ENCODE results near the gene USP9X. TPM values are rescaled to one million over a fixed set of nuclear protein-coding genes. Genes with fewer than 3 reads are reported as not detected.
"Not testable (repeated sequence)": the region's sequence is repeated elsewhere in the genome, so short reads cannot be mapped to it uniquely, and the experiment has no call there.

The USP9X gene
- total RNA-seq, 1 donor from 2014 or later, result 75.3 TPM

GRCh38 chrX:41180194-41180908, 95.1 kb downstream of the USP9X start:
- Mint-ChIP-seq H3K4me3 (ENCODE audit: low read depth) (no peak overlapping the region), H3K36me3 (ENCODE audit: insufficient read depth) (peaks cover 12% of the 10 kb centered on the region), H3K27ac (peak overlapping the region; percentile 56), H3K4me1 (ENCODE audit: low read depth) (peaks cover 3% of the 10 kb centered on the region), H3K9me3 (ENCODE audit: low read depth) (peaks cover 10% of the 10 kb centered on the region), H3K27me3 (no peaks in the 10 kb centered on the region)
- TF ChIP-seq, protein P1, sequence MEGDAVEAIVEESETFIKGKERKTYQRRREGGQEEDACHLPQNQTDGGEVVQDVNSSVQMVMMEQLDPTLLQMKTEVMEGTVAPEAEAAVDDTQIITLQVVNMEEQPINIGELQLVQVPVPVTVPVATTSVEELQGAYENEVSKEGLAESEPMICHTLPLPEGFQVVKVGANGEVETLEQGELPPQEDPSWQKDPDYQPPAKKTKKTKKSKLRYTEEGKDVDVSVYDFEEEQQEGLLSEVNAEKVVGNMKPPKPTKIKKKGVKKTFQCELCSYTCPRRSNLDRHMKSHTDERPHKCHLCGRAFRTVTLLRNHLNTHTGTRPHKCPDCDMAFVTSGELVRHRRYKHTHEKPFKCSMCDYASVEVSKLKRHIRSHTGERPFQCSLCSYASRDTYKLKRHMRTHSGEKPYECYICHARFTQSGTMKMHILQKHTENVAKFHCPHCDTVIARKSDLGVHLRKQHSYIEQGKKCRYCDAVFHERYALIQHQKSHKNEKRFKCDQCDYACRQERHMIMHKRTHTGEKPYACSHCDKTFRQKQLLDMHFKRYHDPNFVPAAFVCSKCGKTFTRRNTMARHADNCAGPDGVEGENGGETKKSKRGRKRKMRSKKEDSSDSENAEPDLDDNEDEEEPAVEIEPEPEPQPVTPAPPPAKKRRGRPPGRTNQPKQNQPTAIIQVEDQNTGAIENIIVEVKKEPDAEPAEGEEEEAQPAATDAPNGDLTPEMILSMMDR (IDR thresholded peaks at IDR 0.05; ENCODE audit: unreplicated experiment), result peak; percentile 61
- DNase-seq (ENCODE audit: low spot score, unreplicated experiment), result no peak

DNA sequence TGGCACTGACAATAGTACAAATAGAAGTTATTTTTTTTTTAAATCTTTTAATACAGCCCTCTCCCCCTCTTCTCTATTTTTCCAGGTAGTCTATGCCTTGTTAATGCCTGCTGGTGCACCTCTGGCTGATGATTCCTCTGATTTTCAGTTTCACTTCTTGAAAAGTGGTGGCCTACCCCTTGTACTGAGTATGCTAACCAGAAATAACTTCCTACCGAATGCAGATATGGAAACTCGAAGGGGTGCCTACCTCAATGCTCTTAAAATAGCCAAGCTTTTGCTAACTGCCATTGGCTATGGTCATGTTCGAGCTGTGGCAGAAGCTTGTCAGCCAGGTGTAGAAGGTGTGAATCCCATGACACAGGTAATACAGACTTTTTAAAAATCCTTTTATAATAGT, 99.1 kb downstream of the USP9X start:
- H3K36me3 Mint-ChIP-seq (ENCODE audit: insufficient read depth), result peaks cover 3% of the 10 kb centered on the region
- H3K4me1 Mint-ChIP-seq (ENCODE audit: low read depth), result peaks cover 2% of the 10 kb centered on the region
- TF ChIP-seq, protein P1 (IDR thresholded peaks at IDR 0.05; ENCODE audit: unreplicated experiment), result no peak
- H3K4me3 Mint-ChIP-seq (ENCODE audit: low read depth), result no peak overlapping the region
- no peaks in the 10 kb centered on the region for H3K27me3 Mint-ChIP-seq
- no peak overlapping the region for H3K27ac Mint-ChIP-seq
- H3K9me3 Mint-ChIP-seq (ENCODE audit: low read depth), result peaks cover 3% of the 10 kb centered on the region
- DNase-seq (ENCODE audit: low spot score, unreplicated experiment), result no peak

- DNase-seq (ENCODE audit: low spot score, unreplicated experiment); H3K27me3 Mint-ChIP-seq; H3K4me1 Mint-ChIP-seq (ENCODE audit: low read depth); H3K9me3 Mint-ChIP-seq (ENCODE audit: low read depth); H3K36me3 Mint-ChIP-seq (ENCODE audit: insufficient read depth); H3K27ac Mint-ChIP-seq; H3K4me3 Mint-ChIP-seq (ENCODE audit: low read depth): not testable (repeated sequence)
Observed at GRCh38 chrX:41186946-41187345, 101.7 kb downstream of the USP9X start.

GRCh38 chrX:41189156-41189555, 103.9 kb downstream of the USP9X start:
- Mint-ChIP-seq H3K36me3 (ENCODE audit: insufficient read depth) (peaks cover 4% of the 10 kb centered on the region), H3K4me3 (ENCODE audit: low read depth) (no peak overlapping the region), H3K27me3 (no peaks in the 10 kb centered on the region), H3K4me1 (ENCODE audit: low read depth) (no peaks in the 10 kb centered on the region), H3K9me3 (ENCODE audit: low read depth) (peaks cover 6% of the 10 kb centered on the region), H3K27ac (no peak overlapping the region)
- DNase-seq (ENCODE audit: low spot score, unreplicated experiment), result no peak
- TF ChIP-seq, protein P1 (IDR thresholded peaks at IDR 0.05; ENCODE audit: unreplicated experiment), result no peak

GRCh38 chrX:41192880-41193279, 107.6 kb downstream of the USP9X start:
- peak overlapping the region; percentile 47 for H3K27ac Mint-ChIP-seq
- no peak overlapping the region for H3K4me3 Mint-ChIP-seq (ENCODE audit: low read depth)
- H3K4me1 Mint-ChIP-seq (ENCODE audit: low read depth), result no peaks in the 10 kb centered on the region
- DNase-seq (ENCODE audit: low spot score, unreplicated experiment), result no peak
- H3K9me3 Mint-ChIP-seq (ENCODE audit: low read depth), result peaks cover 9% of the 10 kb centered on the region
- H3K36me3 Mint-ChIP-seq (ENCODE audit: insufficient read depth), result peaks cover 10% of the 10 kb centered on the region
- no peaks in the 10 kb centered on the region for H3K27me3 Mint-ChIP-seq
- TF ChIP-seq, protein P1 (IDR thresholded peaks at IDR 0.05; ENCODE audit: unreplicated experiment), result no peak

DNA sequence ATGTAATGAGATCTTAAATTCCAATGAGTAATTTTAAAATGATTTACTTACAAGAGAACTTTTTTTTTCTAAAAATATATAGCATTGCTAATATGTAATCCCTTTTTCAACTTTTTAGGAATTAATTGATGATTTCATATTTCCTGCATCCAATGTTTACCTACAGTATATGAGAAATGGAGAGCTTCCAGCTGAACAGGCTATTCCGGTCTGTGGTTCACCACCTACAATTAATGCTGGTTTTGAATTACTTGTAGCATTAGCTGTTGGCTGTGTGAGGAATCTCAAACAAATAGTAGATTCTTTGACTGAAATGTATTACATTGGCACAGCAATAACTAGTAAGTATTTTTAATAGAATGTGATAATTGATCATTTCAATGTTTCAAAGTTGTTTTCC, 113.2 kb downstream of the USP9X start:
- Mint-ChIP-seq H3K4me1 (ENCODE audit: low read depth) (no peaks in the 10 kb centered on the region), H3K27me3 (no peaks in the 10 kb centered on the region), H3K36me3 (ENCODE audit: insufficient read depth) (peaks cover 10% of the 10 kb centered on the region), H3K4me3 (ENCODE audit: low read depth) (no peak overlapping the region), H3K27ac (no peak overlapping the region), H3K9me3 (ENCODE audit: low read depth) (peaks cover 7% of the 10 kb centered on the region)
- no peak for DNase-seq (ENCODE audit: low spot score, unreplicated experiment)
- TF ChIP-seq, protein P1 (IDR thresholded peaks at IDR 0.05; ENCODE audit: unreplicated experiment), result no peak
